Adrenal gland (tissue), 12 donors: ENCODE data around the gene ALDOB. TPM values are rescaled to one million over a fixed set of nuclear protein-coding genes. Genes with fewer than 3 reads are reported as not detected.

Source experiments
- DNase-seq, 7 donors: peaks; one replicate each; pipeline ENCODE4 v3.0.0-alpha.2; 2019 to 2020
- H3K27ac ChIP-seq, 5 donors: fragments of 200-600 bp; sonication (generic) in 4 of 5; 1 replicate in 3 of 5; 2 replicates in 2 of 5; pipeline versions ENCODE4 v1.5.1 to v1.8.0; 2016 to 2020; ENCODE audit warnings: mild to moderate bottlenecking in 1 of 5
- H3K27me3 ChIP-seq: fragments of 200-600 bp; 2 replicates; pipeline ENCODE4 v1.8.0; 2021
- H3K36me3 ChIP-seq, 2 donors: fragments of 200-600 bp; replicated peaks in 1 of 2; 1 replicate in 1 of 2; 2 replicates in 1 of 2; pipeline versions ENCODE4 v1.5.1 to v1.8.0; 2018 to 2022
- H3K4me1 ChIP-seq, 2 donors: fragments of 200-600 bp; replicated peaks in 1 of 2; 1 replicate in 1 of 2; 2 replicates in 1 of 2; pipeline versions ENCODE4 v1.5.1 to v1.8.0; 2018 to 2021
- H3K4me3 ChIP-seq, 4 donors: fragments of 200-600 bp; sonication (generic) in 3 of 4; one replicate each; pipeline ENCODE4 v1.5.1; 2016 to 2018
- H3K9me3 ChIP-seq, 3 donors: fragments of 200-600 bp; sonication (generic) in 1 of 3; replicated peaks in 1 of 3; 1 replicate in 2 of 3; 2 replicates in 1 of 3; pipeline versions ENCODE4 v1.5.1 to v1.8.0; 2016 to 2021
- POLR2A ChIP-seq, 2 donors: fragments of 450-650 bp; IDR thresholded peaks; one replicate each; pipeline ENCODE4 v1.6.1; 2017; ENCODE audit warnings: antibody characterized with exemption in 2 of 2, mild to moderate bottlenecking in 2 of 2, moderate library complexity in 1 of 2
- WGBS, 4 donors: extraction: QIAGEN DNeasy Blood & Tissue Kit in 2 of 4; methylation state at CpG; one replicate each; pipeline versions ENCODE4 v1.1.5 to v1.1.7; 2013 to 2017; 5-methylcytosine and 5-hydroxymethylcytosine counted together
- intact Hi-C, 2 donors: fragments of 100-400 bp; cut with DNase I; formaldehyde crosslinking; loops; one replicate each; pipeline versions ENCODE4 v1.14.1 to v1.15.0; 2022 to 2023
- polyA plus RNA-seq, 3 donors: library from polyadenylated mRNA; stranded (reverse); fragments of 200-250 nt in 2 of 3; fragments of 350-450 nt in 1 of 3; fragmentation: Illumina TruSeq in 1 of 3; extraction: RNeasy Lipid Tissue Mini Kit (QIAGEN cat#74804) in 1 of 3; gene quantifications; one replicate each; pipeline ENCODE4 v1.2.3, GENCODE V29; 2013 to 2014
- total RNA-seq, 9 donors: library from RNA; depleted of rRNA in 4 of 9; stranded (reverse); fragments of >200 nt in 4 of 9; fragments of 120-200 nt in 1 of 9; fragmentation: NEBNext Ultra II Directional in 1 of 9; extraction: Animal tissue kit (Norgen Biotek cat#: 25700) in 1 of 9; gene quantifications; one replicate each; pipeline versions ENCODE4 v1.1.0 to v1.2.4, GENCODE V29; 2013 to 2023
- TF ChIP-seq, protein P1 (sequence below), 6 experiments: fragments of 450-650 bp in 4 of 6; fragments of 200-600 bp in 2 of 6; sonication (generic) in 1 of 6; IDR thresholded peaks; 1 replicate in 5 of 6; 2 replicates in 1 of 6; pipeline versions ENCODE4 v1.5.1 to v1.8.0; 2016 to 2021; ENCODE audit warnings: antibody characterized with exemption in 6 of 6, mild to moderate bottlenecking in 2 of 6, moderate library complexity in 1 of 6
- donor health status: healthy with polysubstance abuse.
- donor health status: Bipolar disorder and iron deficiency.
- donor health status: DM: yes; HTN: yes; CAD: no.
- donor health status: DM: no; HTN: no; CAD: no.
- donor health status: DM: no; HTN: no; CAD: no.
- donor health status: DM: yes; HTN: yes; CAD: no.

Gene ALDOB
- total and polyA plus RNA-seq, 12 donors = 0.74 to 6.3 (median 2.1) TPM

DNA sequence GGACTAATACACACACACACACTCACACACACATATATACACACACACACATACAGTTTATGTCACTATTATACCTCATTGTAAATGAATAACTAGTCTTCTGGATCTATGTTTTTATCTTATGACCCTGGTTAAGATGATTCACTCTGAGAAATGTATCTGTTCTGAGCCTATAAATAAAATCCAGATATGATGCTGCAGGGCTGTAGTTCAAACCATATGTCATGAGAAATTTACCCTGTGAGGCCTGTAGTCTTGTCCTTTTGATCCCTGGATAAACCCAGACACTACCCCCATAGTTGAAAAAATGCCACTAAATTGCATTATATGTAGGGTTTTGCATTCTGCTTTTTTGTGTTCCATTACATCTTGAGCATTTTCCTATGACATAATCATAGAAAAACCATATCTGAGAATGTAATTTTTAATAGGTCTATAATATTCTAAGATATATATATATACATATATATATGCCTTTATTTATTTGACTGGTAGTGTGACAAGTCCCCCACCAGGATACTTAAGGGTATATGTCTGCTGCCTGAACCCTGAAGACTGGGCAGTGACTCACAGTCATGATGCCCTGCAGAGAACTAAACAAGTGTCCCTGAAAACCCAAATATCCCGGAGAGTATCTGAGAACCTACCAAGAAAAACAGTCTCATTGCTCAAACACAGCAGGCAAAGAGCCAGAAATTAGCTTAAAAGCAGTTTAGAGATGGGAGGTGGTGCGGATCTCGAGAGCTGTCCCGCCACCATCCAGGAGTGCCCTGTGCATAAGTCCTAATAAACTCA, 18.4 kb upstream of the ALDOB start:
- H3K4me1 ChIP-seq = peaks cover 0 to 5% of the 10 kb centered on the region in 2 donors
- H3K27me3 ChIP-seq = no peaks in the 10 kb centered on the region
- H3K4me3 ChIP-seq = no peak overlapping the region
- intact Hi-C loops = no loop called here
- 49 to 55% (median 52%) methylated on average over 4 of the region's 4 CpGs for WGBS, 4 donors
- DNase-seq = peak in 5 of 7 donors; percentile 29 to 50 (median 34)
- H3K9me3 ChIP-seq = no peaks in the 10 kb centered on the region
- H3K27ac ChIP-seq = no peak overlapping the region
- TF ChIP-seq, protein P1, sequence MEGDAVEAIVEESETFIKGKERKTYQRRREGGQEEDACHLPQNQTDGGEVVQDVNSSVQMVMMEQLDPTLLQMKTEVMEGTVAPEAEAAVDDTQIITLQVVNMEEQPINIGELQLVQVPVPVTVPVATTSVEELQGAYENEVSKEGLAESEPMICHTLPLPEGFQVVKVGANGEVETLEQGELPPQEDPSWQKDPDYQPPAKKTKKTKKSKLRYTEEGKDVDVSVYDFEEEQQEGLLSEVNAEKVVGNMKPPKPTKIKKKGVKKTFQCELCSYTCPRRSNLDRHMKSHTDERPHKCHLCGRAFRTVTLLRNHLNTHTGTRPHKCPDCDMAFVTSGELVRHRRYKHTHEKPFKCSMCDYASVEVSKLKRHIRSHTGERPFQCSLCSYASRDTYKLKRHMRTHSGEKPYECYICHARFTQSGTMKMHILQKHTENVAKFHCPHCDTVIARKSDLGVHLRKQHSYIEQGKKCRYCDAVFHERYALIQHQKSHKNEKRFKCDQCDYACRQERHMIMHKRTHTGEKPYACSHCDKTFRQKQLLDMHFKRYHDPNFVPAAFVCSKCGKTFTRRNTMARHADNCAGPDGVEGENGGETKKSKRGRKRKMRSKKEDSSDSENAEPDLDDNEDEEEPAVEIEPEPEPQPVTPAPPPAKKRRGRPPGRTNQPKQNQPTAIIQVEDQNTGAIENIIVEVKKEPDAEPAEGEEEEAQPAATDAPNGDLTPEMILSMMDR (IDR thresholded peaks at IDR 0.05) = no peak
- H3K36me3 ChIP-seq = no peaks in the 10 kb centered on the region

DNA sequence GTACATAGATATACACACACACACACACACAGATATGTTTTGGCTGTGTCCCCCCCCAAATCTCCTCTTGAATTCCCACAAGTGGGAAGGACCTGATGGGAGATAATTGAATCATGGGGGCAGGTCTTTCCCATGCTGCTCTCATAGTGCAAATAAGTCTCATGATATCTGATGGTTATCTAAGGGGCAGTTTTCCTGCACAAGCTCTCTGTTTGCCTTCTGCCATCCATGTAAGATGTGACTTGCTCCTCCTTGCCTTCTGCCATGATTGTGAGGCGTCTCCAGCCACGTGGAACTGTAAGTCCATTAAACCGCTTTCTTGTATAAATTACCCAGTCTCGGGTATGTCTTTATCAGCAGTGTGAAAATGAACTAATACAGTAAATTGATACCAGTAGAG, 15.9 kb upstream of the ALDOB start:
- intact Hi-C loops = no loop called here
- Histone ChIP-seq H3K27ac (no peak overlapping the region), H3K9me3 (no peaks in the 10 kb centered on the region), H3K36me3 (no peaks in the 10 kb centered on the region), H3K4me3 (no peak overlapping the region), H3K4me1 (peaks cover 0 to 15% of the 10 kb centered on the region in 2 donors), H3K27me3 (no peaks in the 10 kb centered on the region)
- TF ChIP-seq, protein P1 (IDR thresholded peaks at IDR 0.05) = no peak
- no peak for TF ChIP-seq POLR2A (IDR thresholded peaks at IDR 0.05)
- WGBS, 4 donors = 93 to 96% (median 94%) methylated on average over 4 of the region's 4 CpGs
- no peak for DNase-seq

DNA sequence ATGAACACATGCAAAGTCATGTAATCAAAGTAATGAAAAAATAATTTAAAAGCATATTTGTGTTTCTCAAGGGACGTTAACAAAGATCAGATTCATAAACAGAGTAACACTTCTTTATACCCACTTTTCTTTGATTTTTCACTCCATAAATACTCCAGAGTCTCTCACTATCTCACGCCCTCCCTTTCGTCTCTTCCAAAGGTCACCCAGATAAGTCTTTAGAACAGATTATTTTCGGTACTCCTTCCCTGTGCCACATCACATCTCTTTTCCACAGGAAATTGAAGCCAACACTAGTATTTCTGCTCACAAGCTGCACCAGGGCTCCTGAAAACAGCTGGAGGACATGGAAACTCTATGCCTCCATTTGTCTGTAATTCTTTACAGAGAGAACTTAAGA, 15.4 kb upstream of the ALDOB start:
- H3K9me3 ChIP-seq = no peaks in the 10 kb centered on the region
- TF ChIP-seq, protein P1 (IDR thresholded peaks at IDR 0.05) = no peak
- no peak for TF ChIP-seq POLR2A (IDR thresholded peaks at IDR 0.05)

DNA sequence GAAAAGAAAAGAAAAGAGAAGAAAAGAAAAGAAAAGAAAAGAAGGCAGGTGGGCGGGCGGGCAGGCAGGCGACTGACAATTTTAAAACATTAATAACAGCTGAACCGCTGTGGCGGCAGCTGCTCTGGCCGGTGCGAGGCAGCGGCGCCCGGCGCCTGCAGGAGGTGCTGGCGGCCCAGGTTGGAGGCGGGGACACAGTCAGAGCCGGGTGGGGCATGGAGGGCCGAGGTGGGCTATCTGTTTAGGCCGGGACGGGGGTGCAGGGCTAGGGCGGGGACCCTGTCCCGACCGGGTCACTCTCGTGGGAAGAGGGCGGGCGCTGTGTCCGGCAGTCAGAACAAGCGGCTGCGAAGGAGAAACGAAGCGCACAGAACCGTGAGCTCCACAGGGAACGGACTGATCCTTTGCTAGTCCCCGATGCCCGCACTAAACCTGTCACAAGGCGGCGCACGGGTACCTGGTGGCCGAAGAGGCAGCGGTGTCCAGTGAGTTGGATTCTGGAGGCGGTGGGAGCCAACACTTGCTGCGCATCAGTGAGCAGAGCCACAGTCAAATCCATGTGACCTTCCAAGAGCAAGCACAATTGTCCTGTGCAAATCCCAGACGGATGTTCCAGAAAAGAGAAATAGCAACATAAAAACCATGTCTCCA, 13.6 kb upstream of the ALDOB start:
- intact Hi-C loops = no loop called here
- DNase-seq = peak; percentile 83 to 94 (median 89)
- Histone ChIP-seq H3K36me3 (no peaks in the 10 kb centered on the region), H3K27ac (peak overlapping the region; percentile 40 to 89 (median 87)), H3K27me3 (no peaks in the 10 kb centered on the region), H3K9me3 (no peaks in the 10 kb centered on the region), H3K4me3 (peak overlapping the region in 3 of 4 donors; percentile 4 to 71 (median 52)), H3K4me1 (peaks cover 0 to 28% of the 10 kb centered on the region in 2 donors)
- 1 to 2% (median 2%) methylated on average over 18 to 40 of the region's 40 CpGs for WGBS, 4 donors
- TF ChIP-seq, protein P1 (IDR thresholded peaks at IDR 0.05) = peak; percentile 56 to 78 (median 66)
- peak in 1 of 2 donors; percentile 76 for TF ChIP-seq POLR2A (IDR thresholded peaks at IDR 0.05)

More for the DNA sequence above, 15.4 kb upstream of the ALDOB start:
- intact Hi-C loops = no loop called here
- WGBS, 4 donors = 24 to 37% (median 33%) methylated on average over 4 of the region's 4 CpGs
- Histone ChIP-seq H3K27me3 (no peaks in the 10 kb centered on the region), H3K4me3 (no peak overlapping the region), H3K4me1 (peaks cover 0 to 16% of the 10 kb centered on the region in 2 donors), H3K36me3 (no peaks in the 10 kb centered on the region), H3K27ac (peak overlapping the region in 1 of 5 donors; percentile 19)
- DNase-seq = no peak
